Measurements from ENCODE around the gene TNIP2. TPM values are rescaled to one million over a fixed set of nuclear protein-coding genes. Genes with fewer than 3 reads are reported as not detected.

The TNIP2 gene, protein sequence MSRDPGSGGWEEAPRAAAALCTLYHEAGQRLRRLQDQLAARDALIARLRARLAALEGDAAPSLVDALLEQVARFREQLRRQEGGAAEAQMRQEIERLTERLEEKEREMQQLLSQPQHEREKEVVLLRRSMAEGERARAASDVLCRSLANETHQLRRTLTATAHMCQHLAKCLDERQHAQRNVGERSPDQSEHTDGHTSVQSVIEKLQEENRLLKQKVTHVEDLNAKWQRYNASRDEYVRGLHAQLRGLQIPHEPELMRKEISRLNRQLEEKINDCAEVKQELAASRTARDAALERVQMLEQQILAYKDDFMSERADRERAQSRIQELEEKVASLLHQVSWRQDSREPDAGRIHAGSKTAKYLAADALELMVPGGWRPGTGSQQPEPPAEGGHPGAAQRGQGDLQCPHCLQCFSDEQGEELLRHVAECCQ
- total RNA-seq (10 to 100 TPM; 12.6 to 94.5 (median 23.4) TPM), polyA plus RNA-seq (10 to 100 TPM; 21.7 to 37.3 TPM)
- long read RNA-seq, donor 1, transcript TNIP2-201 (6 exons, 1,974 nt), result major isoform, 60 of 77 reads
- long read RNA-seq, donor 1, partial matches to known transcripts, result 9 of 77 reads
- long read RNA-seq, donor 1, other reads (novel, unspliced or antisense), result 6 of 77 reads
- long read RNA-seq, donor 2, transcript TNIP2-201 (6 exons, 1,974 nt), result major isoform, 35 of 45 reads
- long read RNA-seq, donor 2, partial matches to known transcripts, result 2 of 45 reads
- long read RNA-seq, donor 2, other reads (novel, unspliced or antisense), result 6 of 45 reads
- long read RNA-seq, donor 3, transcript TNIP2-201 (6 exons, 1,974 nt), result major isoform, 92 of 106 reads
- long read RNA-seq, donor 3, partial matches to known transcripts, result 3 of 106 reads
- long read RNA-seq, donor 3, other reads (novel, unspliced or antisense), result 9 of 106 reads

DNA sequence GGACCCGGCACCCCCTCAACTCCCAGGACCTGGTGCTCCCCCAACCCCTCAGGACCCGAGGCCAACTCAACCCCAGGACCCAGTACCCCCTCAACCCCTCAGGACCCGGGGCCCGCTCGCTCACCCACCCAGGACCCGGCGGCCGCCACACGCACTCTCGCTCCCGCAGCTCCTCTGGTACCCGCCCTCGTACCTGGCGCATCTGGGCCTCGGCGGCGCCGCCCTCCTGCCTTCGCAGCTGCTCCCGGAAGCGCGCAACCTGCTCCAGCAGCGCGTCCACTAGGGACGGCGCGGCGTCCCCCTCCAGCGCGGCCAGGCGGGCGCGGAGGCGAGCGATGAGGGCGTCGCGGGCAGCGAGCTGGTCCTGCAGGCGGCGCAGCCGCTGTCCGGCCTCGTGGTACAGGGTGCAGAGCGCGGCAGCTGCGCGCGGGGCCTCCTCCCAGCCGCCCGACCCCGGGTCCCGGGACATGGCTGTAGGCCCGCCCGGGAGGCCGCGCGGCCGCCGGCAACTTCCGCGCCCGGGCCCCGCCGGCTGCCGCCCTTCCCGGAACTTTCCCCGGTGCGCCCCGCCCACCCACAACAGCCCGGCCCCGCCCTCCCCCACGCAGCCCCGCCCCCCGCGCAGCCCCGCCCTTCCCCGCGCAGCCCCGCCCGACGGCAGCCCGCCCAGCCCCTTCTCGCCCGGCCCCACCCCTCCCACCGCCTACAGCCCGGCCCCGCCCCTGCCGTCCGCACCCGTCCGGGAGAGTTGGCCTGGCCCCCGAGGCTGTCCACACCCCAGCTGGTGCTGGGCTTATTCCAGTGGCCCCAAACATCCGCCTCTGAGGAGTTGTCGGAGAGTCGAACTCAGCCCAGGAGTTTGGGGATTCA, at the start of gene TNIP2:
Gene TNIP2 (minus strand): TSS at position 516 of the 870 bp plus-strand sequence. CDS start 47 bp downstream, at position 469.
- Histone ChIP-seq H3K27ac (peak within 1 kb of the TSS; percentile 48 to 95 (median 88)), H3K27me3 (no peaks in the 10 kb centered on the region), H3K4me1 (peaks cover 0 to 30% (median 13%) of the 10 kb centered on the region in 12 donors), H3K36me3 (peaks cover 0 to 13% (median 0%) of the 10 kb centered on the region in 9 donors), H3K4me3 (peak within 1 kb of the TSS; percentile 62 to 99 (median 89)), H3K9me3 (no peaks in the 10 kb centered on the region)
- WGBS, 4 donors, result 0 to 1% (median 1%) methylated on average over 10 to 95 of the region's 96 CpGs
- ATAC-seq (peak; percentile 69 to 94 (median 86)), DNase-seq (peak; percentile 90 to 95 (median 92))
- TF ChIP-seq, protein P1, sequence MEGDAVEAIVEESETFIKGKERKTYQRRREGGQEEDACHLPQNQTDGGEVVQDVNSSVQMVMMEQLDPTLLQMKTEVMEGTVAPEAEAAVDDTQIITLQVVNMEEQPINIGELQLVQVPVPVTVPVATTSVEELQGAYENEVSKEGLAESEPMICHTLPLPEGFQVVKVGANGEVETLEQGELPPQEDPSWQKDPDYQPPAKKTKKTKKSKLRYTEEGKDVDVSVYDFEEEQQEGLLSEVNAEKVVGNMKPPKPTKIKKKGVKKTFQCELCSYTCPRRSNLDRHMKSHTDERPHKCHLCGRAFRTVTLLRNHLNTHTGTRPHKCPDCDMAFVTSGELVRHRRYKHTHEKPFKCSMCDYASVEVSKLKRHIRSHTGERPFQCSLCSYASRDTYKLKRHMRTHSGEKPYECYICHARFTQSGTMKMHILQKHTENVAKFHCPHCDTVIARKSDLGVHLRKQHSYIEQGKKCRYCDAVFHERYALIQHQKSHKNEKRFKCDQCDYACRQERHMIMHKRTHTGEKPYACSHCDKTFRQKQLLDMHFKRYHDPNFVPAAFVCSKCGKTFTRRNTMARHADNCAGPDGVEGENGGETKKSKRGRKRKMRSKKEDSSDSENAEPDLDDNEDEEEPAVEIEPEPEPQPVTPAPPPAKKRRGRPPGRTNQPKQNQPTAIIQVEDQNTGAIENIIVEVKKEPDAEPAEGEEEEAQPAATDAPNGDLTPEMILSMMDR (IDR thresholded peaks at IDR 0.05), result peak in 10 of 12 donors; percentile 17 to 52 (median 38)
- TF ChIP-seq POLR2A (IDR thresholded peaks at IDR 0.05), result peak in 1 of 2 donors; percentile 80
- intact Hi-C loops (cut with DNase I), result loop anchor here in 3 of 10 donors (2.0 to 10.0 kb wide), 5 partner anchors 36 to 514 kb away; partner anchors contain the start of genes HAUS3 (in 1 of the 3), MXD4 (in 1 of the 3), POLN (in 1 of the 3) and SH3BP2 (in 1 of the 3)

DNA sequence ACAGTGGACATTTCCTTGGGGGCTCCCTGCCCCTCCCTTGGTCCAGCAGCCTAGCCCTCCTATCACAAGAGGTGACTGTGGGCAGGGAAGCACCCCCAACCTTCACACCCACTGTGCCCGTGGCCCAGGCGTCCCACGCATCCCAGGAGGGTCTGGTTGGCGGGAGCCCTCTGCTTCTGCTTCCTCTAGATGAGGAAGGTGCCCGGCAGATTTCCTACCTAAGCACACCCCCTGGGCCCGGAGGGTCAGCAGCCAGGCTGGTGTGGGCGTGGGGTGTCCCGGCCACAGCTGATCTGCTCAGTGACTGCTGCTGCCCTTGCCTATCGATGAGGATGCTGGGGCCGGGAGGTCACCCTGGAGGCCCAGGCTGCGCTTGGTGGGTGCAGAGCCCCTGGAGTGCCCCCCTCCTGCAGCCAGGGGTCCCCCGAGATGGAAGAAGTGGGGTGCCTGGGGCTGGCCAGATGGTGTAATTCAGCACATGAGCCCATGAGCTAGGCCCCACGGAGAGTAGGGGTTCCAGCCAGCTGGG, 48.9 kb upstream of the TNIP2 start:
- peak in 3 of 5 donors; percentile 25 to 42 (median 32) for DNase-seq
- peaks cover 41 to 93% (median 86%) of the 10 kb centered on the region in 12 donors for H3K4me1 ChIP-seq
- 77 to 87% (median 85%) methylated on average over 8 to 13 of the region's 13 CpGs for WGBS, 4 donors
- H3K27me3 ChIP-seq, result no peaks in the 10 kb centered on the region
- H3K27ac ChIP-seq, result peak overlapping the region; percentile 10 to 86 (median 78)
- TF ChIP-seq, protein P1 (IDR thresholded peaks at IDR 0.05), result no peak
- TF ChIP-seq POLR2A (IDR thresholded peaks at IDR 0.05), result no peak
- H3K9me3 ChIP-seq, result no peaks in the 10 kb centered on the region
- intact Hi-C loops (cut with DNase I), result loop anchor here in 2 of 10 donors (5.0 kb wide), 2 partner anchors 37 to 43 kb away; partner anchors contain the start of gene ADD1 (in 2 of the 2)
- ATAC-seq, result no peak
- peaks cover 0 to 12% (median 0%) of the 10 kb centered on the region in 9 donors for H3K36me3 ChIP-seq
- H3K4me3 ChIP-seq, result no peak overlapping the region

DNA sequence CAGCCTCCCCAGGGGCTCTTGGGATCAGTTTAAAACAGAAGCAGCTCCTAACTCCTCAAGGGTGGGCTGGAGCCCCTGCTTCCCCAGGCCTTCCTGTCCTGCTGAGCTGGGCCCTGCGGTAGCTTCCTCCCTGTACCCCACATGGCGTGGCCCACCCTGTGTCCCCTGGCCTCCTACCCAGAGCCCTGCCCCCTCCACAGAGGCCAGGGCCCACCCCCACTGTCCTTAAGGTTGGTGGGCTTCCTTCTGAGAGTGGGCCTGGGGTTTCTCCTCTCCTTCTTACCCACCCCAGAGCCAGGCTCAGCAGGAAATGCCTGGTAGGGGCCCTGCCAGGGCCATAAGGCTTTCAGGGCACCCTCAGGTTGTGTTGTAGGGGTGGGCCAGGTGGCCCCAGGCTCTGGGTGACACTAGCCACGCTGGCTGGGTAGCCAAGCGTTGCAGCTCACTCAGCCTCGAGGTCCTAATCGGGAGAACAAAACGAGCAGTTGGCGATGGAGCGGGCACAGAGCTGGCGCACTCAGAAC, 48.4 kb upstream of the TNIP2 start:
- Histone ChIP-seq H3K36me3 (peaks cover 0 to 12% (median 0%) of the 10 kb centered on the region in 9 donors), H3K27ac (peak overlapping the region in 10 of 12 donors; percentile 31 to 86 (median 78)), H3K9me3 (no peaks in the 10 kb centered on the region), H3K27me3 (no peaks in the 10 kb centered on the region), H3K4me3 (no peak overlapping the region), H3K4me1 (peaks cover 42 to 93% (median 86%) of the 10 kb centered on the region in 12 donors)
- ATAC-seq (no peak), DNase-seq (peak in 3 of 5 donors; percentile 26 to 59 (median 26))
- 87 to 96% (median 90%) methylated on average over 10 of the region's 10 CpGs for WGBS, 4 donors
- intact Hi-C loops (cut with DNase I), result loop anchor here in 1 of 10 donors (5.0 kb wide), 1 partner anchor 38 kb away; the partner anchor contains the start of gene ADD1
- TF ChIP-seq, protein P1 (IDR thresholded peaks at IDR 0.05), result no peak
- no peak for TF ChIP-seq POLR2A (IDR thresholded peaks at IDR 0.05)

All from heart left ventricle (tissue), 16 donors.